Right atrium auricular region (tissue), 2 donors: ENCODE data around the gene CMKLR1. TPM values are rescaled to one million over a fixed set of nuclear protein-coding genes. Genes with fewer than 3 reads are reported as not detected.

Source experiments
- DNase-seq: peaks from one replicate; pipeline ENCODE4 v3.0.0-alpha.2; 2019; ENCODE audit warnings: low spot score
- H3K27ac ChIP-seq, 2 donors: fragments of 200-600 bp; sonication (generic); 1 replicate in 1 of 2; 2 replicates in 1 of 2; pipeline ENCODE4 v1.5.1; 2016 to 2019
- H3K27me3 ChIP-seq, 2 donors: fragments of 200-600 bp; sonication (generic); one replicate each; pipeline versions ENCODE4 v1.5.1 to v1.6.0; 2017 to 2019
- H3K36me3 ChIP-seq: fragments of 200-600 bp; sonication (generic); one replicate; pipeline ENCODE4 v1.5.1; 2016
- H3K4me1 ChIP-seq, 2 donors: fragments of 200-600 bp; sonication (generic); one replicate each; pipeline versions ENCODE4 v1.5.1 to v1.6.0; 2017 to 2019
- H3K4me3 ChIP-seq, 2 donors: fragments of 200-600 bp; sonication (generic); 1 replicate in 1 of 2; 2 replicates in 1 of 2; pipeline ENCODE4 v1.5.1; 2017 to 2019; ENCODE audit warnings: mild to moderate bottlenecking in 1 of 2, moderate library complexity in 1 of 2
- H3K9me3 ChIP-seq, 2 donors: fragments of 200-600 bp; sonication (generic); one replicate each; pipeline ENCODE4 v1.5.1; 2019
- CTCF ChIP-seq, 2 donors: fragments of 200-600 bp; sonication (generic); IDR thresholded peaks; one replicate each; pipeline ENCODE4 v1.5.1; 2019; ENCODE audit warnings: antibody characterized with exemption in 2 of 2
- total RNA-seq, 2 donors: library from RNA; depleted of rRNA; stranded (reverse); fragments of >200 nt; gene quantifications; one replicate each; pipeline ENCODE4 v1.1.0, GENCODE V29; 2016

Gene CMKLR1
- total RNA-seq, 2 donors from 2014 or later, result 6.2 to 11.0 TPM

GRCh38 chr12:108374596-108375320 lies 35.6 kb upstream of the CMKLR1 start:
- no peak overlapping the region for H3K27ac ChIP-seq
- no peak for TF ChIP-seq CTCF (IDR thresholded peaks at IDR 0.05)
- no peaks in the 10 kb centered on the region for H3K36me3 ChIP-seq
- H3K4me3 ChIP-seq, result no peak overlapping the region
- peaks cover 0 to 34% of the 10 kb centered on the region in 2 donors for H3K9me3 ChIP-seq
- H3K27me3 ChIP-seq, result no peaks in the 10 kb centered on the region
- no peak for DNase-seq
- H3K4me1 ChIP-seq, result no peaks in the 10 kb centered on the region

- DNase-seq, result no peak
- peaks cover 0 to 34% of the 10 kb centered on the region in 2 donors for H3K9me3 ChIP-seq
- no peaks in the 10 kb centered on the region for H3K4me1 ChIP-seq
- TF ChIP-seq CTCF (IDR thresholded peaks at IDR 0.05), result no peak
- no peaks in the 10 kb centered on the region for H3K27me3 ChIP-seq
- H3K27ac ChIP-seq, result no peak overlapping the region
- H3K36me3 ChIP-seq, result no peaks in the 10 kb centered on the region
- H3K4me3 ChIP-seq, result no peak overlapping the region
These were observed 34.0 kb upstream of the CMKLR1 start for GRCh38 chr12:108373111-108373510.

GRCh38 chr12:108371801-108372344 lies 32.8 kb upstream of the CMKLR1 start:
- Histone ChIP-seq H3K4me1 (no peaks in the 10 kb centered on the region), H3K27ac (no peak overlapping the region), H3K4me3 (no peak overlapping the region), H3K36me3 (no peaks in the 10 kb centered on the region), H3K9me3 (peaks cover 0 to 34% of the 10 kb centered on the region in 2 donors), H3K27me3 (no peaks in the 10 kb centered on the region)
- no peak for TF ChIP-seq CTCF (IDR thresholded peaks at IDR 0.05)
- DNase-seq, result peak; percentile 66

GRCh38 chr12:108370415-108370814 lies 31.3 kb upstream of the CMKLR1 start:
- no peaks in the 10 kb centered on the region for H3K4me1 ChIP-seq
- no peak for DNase-seq
- peaks cover 0 to 19% of the 10 kb centered on the region in 2 donors for H3K9me3 ChIP-seq
- no peak for TF ChIP-seq CTCF (IDR thresholded peaks at IDR 0.05)
- H3K4me3 ChIP-seq, result no peak overlapping the region
- no peak overlapping the region for H3K27ac ChIP-seq
- H3K36me3 ChIP-seq, result no peaks in the 10 kb centered on the region
- H3K27me3 ChIP-seq, result no peaks in the 10 kb centered on the region

GRCh38 chr12:108369736-108370396 lies 30.8 kb upstream of the CMKLR1 start:
- no peak for DNase-seq
- Histone ChIP-seq H3K27ac (no peak overlapping the region), H3K9me3 (peaks cover 0 to 19% of the 10 kb centered on the region in 2 donors), H3K36me3 (no peaks in the 10 kb centered on the region), H3K4me1 (no peaks in the 10 kb centered on the region), H3K4me3 (no peak overlapping the region), H3K27me3 (no peaks in the 10 kb centered on the region)
- no peak for TF ChIP-seq CTCF (IDR thresholded peaks at IDR 0.05)
